GM23338 (cell line): Measurements from ENCODE around the gene GALNT9. TPM values are rescaled to one million over a fixed set of nuclear protein-coding genes. Genes with fewer than 3 reads are reported as not detected.

Experiments
- CREB1 ChIP-seq: fragments of 250-450 bp; sonication (Bioruptor Pico); IDR thresholded peaks from 2 replicates; pipeline ENCODE4 v1.5.0; 2020; ENCODE audit warnings: low read depth, mild to moderate bottlenecking, moderate library complexity
- CTCF ChIP-seq, 2 experiments: fragments of 200-600 bp in 1 of 2; sonication (generic) in 1 of 2; conservative IDR thresholded peaks; 2 replicates each; pipeline versions ENCODE4 v1.5.1 to v1.6.1; 2016 to 2017; ENCODE audit warnings: antibody characterized with exemption in 2 of 2, low read depth in 2 of 2, mild to moderate bottlenecking in 2 of 2, moderate library complexity in 1 of 2
- EZH2phosphoT487 ChIP-seq: fragments of 200-600 bp; sonication (generic); IDR thresholded peaks from one replicate; pipeline ENCODE4 v1.8.1; 2018; ENCODE audit warnings: antibody characterized with exemption; ENCODE audit not compliant: unreplicated experiment
- NANOG ChIP-seq: IDR thresholded peaks from 2 replicates; pipeline ENCODE4 v1.6.1; 2016; ENCODE audit warnings: antibody characterized with exemption, borderline replicate concordance
- REST ChIP-seq: IDR thresholded peaks from one replicate; pipeline ENCODE4 v1.6.1; 2018; ENCODE audit warnings: antibody characterized with exemption; ENCODE audit not compliant: unreplicated experiment
- ZNF462 ChIP-seq: fragments of 250-450 bp; sonication (Bioruptor Pico); IDR thresholded peaks from 2 replicates; pipeline ENCODE4 v1.5.0; 2020; ENCODE audit warnings: mild to moderate bottlenecking, moderate library complexity
- polyA plus RNA-seq: library from polyadenylated mRNA; unstranded; fragments of >200 nt; fragmentation: Nextera tagmentation; extraction: Ambion mirVana; gene quantifications from 2 replicates; pipeline ENCODE4 v1.2.1, GENCODE V29; 2016
- total RNA-seq: library from RNA; depleted of rRNA; stranded (reverse); fragments of >200 nt; shearing (Covaris generic); gene quantifications from 2 replicates; pipeline ENCODE4 v1.2.3, GENCODE V29; 2014

GALNT9 gene
- total and polyA plus RNA-seq, 2 experiments from 2014 or later = 0.81 to 2.5 TPM

- TF ChIP-seq ZNF462 (CRISPR knock-in tag) (no peak), EZH2phosphoT487 (no peak), NANOG (no peak), REST (no peak), CTCF (conservative IDR thresholded peaks at IDR 0.05; ENCODE audit: low read depth in 2 of 2) (no peak), CREB1 (no peak)
Observed at GRCh38 chr12:132367852-132368251, 38.5 kb upstream of the GALNT9 start (continued).
